IMR-90 (cell line): ENCODE data around the gene MASP2. TPM values are rescaled to one million over a fixed set of nuclear protein-coding genes. Genes with fewer than 3 reads are reported as not detected.

Experiments
- ATAC-seq: fragments of 200-7000 bp; cut with Tn5 transposase; 2 replicates; pipeline ENCODE4 v1.9.1; 2020; ENCODE audit warnings: low read depth, mild to moderate bottlenecking, moderate library complexity
- BruUV-seq: library from RNA; stranded (reverse); fragments of 400-500 nt; replicated peaks from 2 replicates; lab custom pipeline; 2021; lab: Mats Ljungman, UMichigan
- CTCF ChIA-PET: fragments of 300-600 bp; formaldehyde crosslinking; extraction: SDS; loops from one replicate; lab custom pipeline; 2021; ENCODE audit warnings: antibody characterized with exemption; lab: Yijun Ruan, JAX
- POLR2A ChIA-PET: fragments of 300-600 bp; sonication (Branson Sonifier 250); formaldehyde crosslinking; loops from one replicate; lab custom pipeline; 2022; ENCODE audit warnings: antibody characterized with exemption; ENCODE audit not compliant: unreplicated experiment; lab: Charles Lee
- DNase-seq: peaks from one replicate; pipeline ENCODE4 v3.0.0; 2013
- H2AFZ ChIP-seq: replicated peaks from 2 replicates; pipeline ENCODE3; 2013; ENCODE audit warnings: low read length, mild to moderate bottlenecking; ENCODE audit not compliant: poor library complexity
- H2AK5ac ChIP-seq: 2 replicates; pipeline ENCODE4 v1.6.1; 2013; ENCODE audit warnings: low read depth, low read length, inconsistent platforms
- H2AK9ac ChIP-seq: replicated peaks from 2 replicates; pipeline ENCODE3; 2013; ENCODE audit warnings: mild to moderate bottlenecking, low read depth, low read length, moderate library complexity; ENCODE audit not compliant: poor library complexity
- H2BK120ac ChIP-seq: 2 replicates; pipeline ENCODE4 v1.6.1; 2013; ENCODE audit warnings: low read depth, low read length, inconsistent platforms
- H2BK15ac ChIP-seq: 3 replicates; pipeline ENCODE4 v1.6.1; 2013; ENCODE audit warnings: low read depth, low read length, inconsistent platforms
- H2BK20ac ChIP-seq: 2 replicates; pipeline ENCODE4 v1.6.1; 2013; ENCODE audit warnings: low read depth, mild to moderate bottlenecking, inconsistent platforms, low read length, moderate library complexity
- H2BK5ac ChIP-seq: 2 replicates; pipeline ENCODE4 v1.6.1; 2013; ENCODE audit warnings: mild to moderate bottlenecking, low read depth, low read length, inconsistent platforms; ENCODE audit not compliant: poor library complexity, severe bottlenecking
- H3K14ac ChIP-seq: replicated peaks from 2 replicates; pipeline ENCODE4 v1.6.1; 2013; ENCODE audit warnings: low read depth, low read length, inconsistent platforms
- H3K18ac ChIP-seq: 2 replicates; pipeline ENCODE4 v1.6.1; 2013; ENCODE audit warnings: low read depth, low read length, control low read depth
- H3K23ac ChIP-seq: 2 replicates; pipeline ENCODE4 v1.6.1; 2013; ENCODE audit warnings: low read depth, low read length, inconsistent platforms
- H3K27ac ChIP-seq: 2 replicates; pipeline ENCODE4 v1.5.1; 2013; ENCODE audit warnings: mild to moderate bottlenecking, control low read depth, low read length; ENCODE audit not compliant: insufficient read depth
- H3K27me3 ChIP-seq: 2 replicates; pipeline ENCODE4 v1.6.1; 2013; ENCODE audit warnings: low read length; ENCODE audit not compliant: control insufficient read depth, insufficient read depth
- H3K36me3 ChIP-seq: 2 replicates; pipeline ENCODE4 v1.6.1; 2013; ENCODE audit warnings: low read length, mixed read lengths; ENCODE audit not compliant: control insufficient read depth, insufficient read depth
- H3K4ac ChIP-seq: 2 replicates; pipeline ENCODE4 v1.6.1; 2013; ENCODE audit warnings: low read depth, low read length, inconsistent platforms
- H3K4me1 ChIP-seq: 2 replicates; pipeline ENCODE4 v1.6.1; 2013; ENCODE audit warnings: low read length, mixed read lengths; ENCODE audit not compliant: control insufficient read depth, insufficient read depth
- H3K4me2 ChIP-seq: 2 replicates; pipeline ENCODE4 v1.6.1; 2013; ENCODE audit warnings: low read depth, mild to moderate bottlenecking, control low read depth, low read length, moderate library complexity
- H3K4me3 ChIP-seq: 2 replicates; pipeline ENCODE4 v1.5.1; 2013; ENCODE audit warnings: low read depth, mild to moderate bottlenecking, control low read depth, low read length, moderate library complexity; ENCODE audit not compliant: insufficient read depth
- H3K56ac ChIP-seq: 2 replicates; pipeline ENCODE4 v1.6.1; 2013; ENCODE audit warnings: low read length, inconsistent platforms; ENCODE audit not compliant: insufficient read depth; ENCODE audit errors: extremely low read depth
- H3K79me1 ChIP-seq, 2 experiments: 2 replicates each; pipeline ENCODE4 v1.6.1; 2013; ENCODE audit warnings: low read length in 2 of 2, inconsistent platforms in 1 of 2, low read depth in 1 of 2
- H3K9ac ChIP-seq: 2 replicates; pipeline ENCODE4 v1.6.1; 2013; ENCODE audit warnings: low read depth, low read length, control low read depth
- H3K9me1 ChIP-seq: 2 replicates; pipeline ENCODE4 v1.6.1; 2013; ENCODE audit warnings: low read length, inconsistent platforms; ENCODE audit not compliant: insufficient read depth
- H3K9me3 ChIP-seq: 2 replicates; pipeline ENCODE4 v1.6.1; 2013; ENCODE audit warnings: low read length; ENCODE audit not compliant: control insufficient read depth, insufficient read depth
- H4K20me1 ChIP-seq: 2 replicates; pipeline ENCODE4 v1.6.1; 2013; ENCODE audit warnings: low read length, inconsistent platforms; ENCODE audit not compliant: insufficient read depth
- H4K5ac ChIP-seq: 2 replicates; pipeline ENCODE4 v1.6.1; 2013; ENCODE audit warnings: mild to moderate bottlenecking, low read depth, low read length, control low read depth
- H4K8ac ChIP-seq, 2 experiments: 2 replicates each; pipeline ENCODE4 v1.6.1; 2013; ENCODE audit warnings: low read depth in 2 of 2, low read length in 2 of 2, control low read depth in 1 of 2, inconsistent platforms in 1 of 2
- H4K91ac ChIP-seq: 2 replicates; pipeline ENCODE4 v1.6.1; 2013; ENCODE audit warnings: low read depth, low read length, inconsistent platforms; ENCODE audit not compliant: insufficient read depth
- CEBPB ChIP-seq: IDR thresholded peaks from 2 replicates; pipeline ENCODE4 v1.6.1; 2012; ENCODE audit warnings: low read depth, low read length, improper control_type of control experiment
- CHD1 ChIP-seq: IDR thresholded peaks from 2 replicates; pipeline ENCODE4 v1.6.1; 2012; ENCODE audit warnings: low read depth, low read length, improper control_type of control experiment
- CTCF ChIP-seq: conservative IDR thresholded peaks from 2 replicates; pipeline ENCODE4 v1.5.1; 2012; ENCODE audit warnings: mild to moderate bottlenecking, low read depth, low read length, improper control_type of control experiment
- ELK1 ChIP-seq: fragments of 150-350 bp; IDR thresholded peaks from 2 replicates; pipeline ENCODE4 v1.6.1; 2016; ENCODE audit warnings: low read depth, mild to moderate bottlenecking, low read length, moderate library complexity, borderline replicate concordance
- MXI1 ChIP-seq: IDR thresholded peaks from 2 replicates; pipeline ENCODE4 v1.6.1; 2012; ENCODE audit warnings: low read depth, mild to moderate bottlenecking, low read length, moderate library complexity, borderline replicate concordance
- NFE2L2 ChIP-seq: fragments of 150-350 bp; IDR thresholded peaks from 2 replicates; pipeline ENCODE4 v1.6.1; 2016; ENCODE audit warnings: low read depth, mild to moderate bottlenecking, low read length
- RAD21 ChIP-seq: IDR thresholded peaks from 2 replicates; pipeline ENCODE4 v1.6.1; 2012; ENCODE audit warnings: low read length, improper control_type of control experiment
- RFX5 ChIP-seq: IDR thresholded peaks from 2 replicates; pipeline ENCODE4 v1.8.0; 2012; ENCODE audit warnings: low read depth, mild to moderate bottlenecking, low read length, moderate library complexity
- WGBS, 2 experiments: methylation state at CpG; one replicate each; pipeline versions ENCODE4 v1.1.5 to v1.1.7; 2013; ENCODE audit warnings: missing lambda C conversion rate in 2 of 2; ENCODE audit not compliant: insufficient read length in 1 of 2; ENCODE audit errors: extremely low coverage in 2 of 2; 5-methylcytosine and 5-hydroxymethylcytosine counted together
- dilution Hi-C: fragments of 300-500 bp; cut with HindIII; formaldehyde crosslinking; loops from one replicate; pipeline ENCODE4 v1.14.3; 2018; ENCODE audit warnings: low sequenced_read_pairs; ENCODE audit not compliant: unreplicated experiment
- in situ Hi-C: fragments of 300-500 bp; cut with MboI; formaldehyde crosslinking; loops from 3 replicates; pipeline ENCODE4 v1.14.3; 2019; ENCODE audit warnings: low sequenced_read_pairs, inconsistent platforms, mixed read lengths
- intact Hi-C: fragments of 100-400 bp; cut with micrococcal nuclease; formaldehyde crosslinking; loops from 2 replicates; pipeline ENCODE4 v1.10.0; 2022
- polyA plus RNA-seq, 3 experiments: library from polyadenylated mRNA; depleted of rRNA; stranded (reverse); fragments of >200 nt; gene quantifications; 2 replicates each; pipeline ENCODE4 v1.2.3, GENCODE V29; 2012; ENCODE audit warnings: low replicate concordance in 1 of 3
- total RNA-seq: library from RNA; depleted of rRNA; stranded (reverse); fragments of >200 nt; gene quantifications from 2 replicates; pipeline ENCODE4 v1.2.3, GENCODE V29; 2012
- TF ChIP-seq, protein P1 (sequence below): fragments of 150-350 bp; IDR thresholded peaks from 2 replicates; pipeline ENCODE4 v1.6.1; 2017; ENCODE audit warnings: mild to moderate bottlenecking, antibody characterized with exemption, low read length, low read depth

Gene MASP2
- total and polyA plus RNA-seq, 2 of the 4 experiments (the other 2 are of a cell fraction) = 0.03 TPM; not detected in 1

DNA sequence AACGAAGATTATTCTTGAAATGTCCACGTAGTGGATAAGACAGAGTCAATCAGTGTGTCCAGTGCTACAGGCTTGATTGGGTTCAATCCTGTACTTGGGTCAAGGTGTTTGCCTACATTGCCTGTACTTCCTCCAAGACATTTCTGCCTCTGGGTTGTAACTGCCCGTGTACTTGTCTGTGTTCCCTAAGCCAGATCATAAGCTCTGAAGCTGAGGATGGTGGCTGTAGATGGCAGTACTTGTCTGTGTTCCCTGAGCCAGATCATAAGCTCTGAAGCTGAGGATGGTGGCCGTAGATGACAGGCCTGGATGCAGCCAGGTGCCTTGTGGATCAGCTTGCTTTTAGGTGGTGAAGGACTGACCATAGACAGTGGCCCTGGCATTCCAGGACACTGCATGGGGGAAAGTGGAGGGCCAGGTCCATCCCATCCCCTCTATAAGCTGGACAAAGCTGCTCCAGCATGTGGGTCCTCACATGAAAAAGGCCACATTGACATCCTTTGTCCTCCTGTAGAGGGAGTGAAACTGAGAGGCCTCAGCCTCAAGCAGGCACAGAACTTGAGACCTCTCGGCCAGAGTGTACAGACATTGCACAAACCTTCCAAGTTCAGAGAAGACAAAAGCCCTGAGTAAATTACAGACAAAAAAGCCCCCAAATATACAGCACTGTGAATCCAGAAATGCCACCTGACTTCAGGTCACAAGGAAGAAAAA lies 14.8 kb upstream of the MASP2 start (continued):
- TF ChIP-seq CEBPB = no peak

DNA sequence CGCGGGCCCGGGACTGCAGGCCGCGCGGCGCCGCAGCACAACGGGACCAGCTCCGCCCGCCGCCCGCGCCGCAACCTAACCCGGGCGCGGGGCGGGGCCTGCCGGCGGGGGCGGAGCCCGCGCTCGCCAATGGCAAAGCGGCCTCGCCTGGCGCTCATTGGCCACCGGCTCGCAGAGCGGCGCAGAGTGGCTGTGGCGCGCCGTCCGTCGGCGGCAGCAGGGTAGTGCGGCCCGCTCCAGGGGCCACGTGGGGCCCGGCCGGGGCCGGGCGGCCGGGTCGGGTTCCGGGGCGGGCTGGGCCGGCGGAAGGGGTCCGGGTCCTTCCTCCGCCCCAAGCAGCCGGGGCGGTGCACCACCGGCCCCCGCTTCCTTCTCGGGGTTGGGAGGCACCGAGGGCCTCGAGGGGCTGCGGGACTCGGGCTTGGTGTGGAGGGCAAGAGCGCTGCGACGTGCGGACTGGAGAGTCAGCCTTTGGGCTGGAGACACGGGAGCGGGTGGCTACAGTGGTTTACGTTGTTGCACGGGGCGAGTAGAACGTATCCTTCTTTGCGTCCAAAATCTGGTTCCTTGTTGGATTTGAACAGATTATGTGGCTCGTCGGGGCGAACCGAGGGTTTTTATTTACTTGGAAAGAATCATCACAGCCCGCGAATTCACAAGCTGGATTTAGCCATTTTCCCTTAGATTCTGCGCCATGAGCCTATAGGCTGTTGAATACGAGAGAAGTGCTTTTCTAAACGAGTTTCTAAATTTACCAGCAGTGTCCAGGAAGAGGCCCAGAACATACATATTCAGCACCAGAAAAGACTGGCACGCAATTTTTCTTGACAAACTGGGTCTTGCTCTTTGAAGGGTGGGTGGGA lies 13.2 kb upstream of the MASP2 start, which contains the start of gene SRM:
Gene SRM, minus strand, starts transcription at position 51 of the 863 bp plus-strand sequence. CDS start 75 bp downstream, outside the sequence.
- Histone ChIP-seq H3K4me1 (peaks cover 8% of the 10 kb centered on the region), H3K56ac (peak within 1 kb of the TSS; percentile 90), H3K14ac (peak within 1 kb of the TSS; percentile 90), H3K18ac (peak within 1 kb of the TSS; percentile 4), H2BK20ac (no peak within 1 kb of the TSS), H3K9ac (peak within 1 kb of the TSS; percentile 91), H2AFZ (peak within 1 kb of the TSS; percentile 97), H4K91ac (peak within 1 kb of the TSS; percentile 85), H3K4me3 (peak within 1 kb of the TSS; percentile 93), H3K4ac (peak within 1 kb of the TSS; percentile 86), H3K4me2 (peak within 1 kb of the TSS; percentile 95), H3K27ac (peak within 1 kb of the TSS; percentile 70), H3K23ac (peak within 1 kb of the TSS; percentile 93), H4K5ac (peak within 1 kb of the TSS; percentile 68), H4K20me1 (peaks cover 3% of the 10 kb centered on the region; the same call in 1 of the 2 replicates), H2AK9ac (peak within 1 kb of the TSS; percentile 99), H3K9me3 (no peaks in the 10 kb centered on the region), H2BK15ac (no peak within 1 kb of the TSS), H3K36me3 (peaks cover 28% of the 10 kb centered on the region), H3K79me1 (peaks cover 28 to 51% of the 10 kb centered on the region in 2 experiments), H2AK5ac (peak within 1 kb of the TSS; percentile 96), H2BK5ac (peak within 1 kb of the TSS; percentile 54), H4K8ac (peak within 1 kb of the TSS; percentile 78 to 86), H3K9me1 (peaks cover 8% of the 10 kb centered on the region; the same call in 1 of the 2 replicates), H2BK120ac (no peak within 1 kb of the TSS; the same call in 1 of the 2 replicates), H3K27me3 (no peaks in the 10 kb centered on the region)
- ATAC-seq = peak; percentile 98
- dilution Hi-C loops = no loop called here
- ChIA-PET POLR2A (interaction anchor here (1.0 kb wide), 1 partner anchor 23 kb away, joined by 4 read pairs; no protein-coding TSS in a partner anchor), CTCF (no interaction called here)
- in situ Hi-C loops = no loop called here
- DNase-seq = peak; percentile 87
- no TSS peak for BruUV-seq
- intact Hi-C loops = loop anchor here (1.0 kb wide), 1 partner anchor 23 kb away; no protein-coding TSS in a partner anchor
- 0% methylated on average over 23 of the region's 83 CpGs; no CpG with 5 or more reads in 1 of the 2 experiments for WGBS, 2 experiments
- TF ChIP-seq MXI1 (peak; percentile 97), RAD21 (no peak), CEBPB (no peak), RFX5 (no peak), CTCF (peak; percentile 43), ELK1 (no peak), NFE2L2 (no peak), CHD1 (no peak)
- TF ChIP-seq, protein P1, sequence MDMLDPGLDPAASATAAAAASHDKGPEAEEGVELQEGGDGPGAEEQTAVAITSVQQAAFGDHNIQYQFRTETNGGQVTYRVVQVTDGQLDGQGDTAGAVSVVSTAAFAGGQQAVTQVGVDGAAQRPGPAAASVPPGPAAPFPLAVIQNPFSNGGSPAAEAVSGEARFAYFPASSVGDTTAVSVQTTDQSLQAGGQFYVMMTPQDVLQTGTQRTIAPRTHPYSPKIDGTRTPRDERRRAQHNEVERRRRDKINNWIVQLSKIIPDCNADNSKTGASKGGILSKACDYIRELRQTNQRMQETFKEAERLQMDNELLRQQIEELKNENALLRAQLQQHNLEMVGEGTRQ = peak; percentile 92
